SK-N-DZ (cell line): ENCODE data around the gene PADI1.
"Not testable (repeated sequence)": the region's sequence is repeated elsewhere in the genome, so short reads cannot be mapped to it uniquely, and the experiment has no call there.

ENCODE experiments used
- DNase-seq: peaks from one replicate; pipeline ENCODE4 v3.0.0-alpha.2; 2015; ENCODE audit warnings: low spot score

The PADI1 gene

DNA sequence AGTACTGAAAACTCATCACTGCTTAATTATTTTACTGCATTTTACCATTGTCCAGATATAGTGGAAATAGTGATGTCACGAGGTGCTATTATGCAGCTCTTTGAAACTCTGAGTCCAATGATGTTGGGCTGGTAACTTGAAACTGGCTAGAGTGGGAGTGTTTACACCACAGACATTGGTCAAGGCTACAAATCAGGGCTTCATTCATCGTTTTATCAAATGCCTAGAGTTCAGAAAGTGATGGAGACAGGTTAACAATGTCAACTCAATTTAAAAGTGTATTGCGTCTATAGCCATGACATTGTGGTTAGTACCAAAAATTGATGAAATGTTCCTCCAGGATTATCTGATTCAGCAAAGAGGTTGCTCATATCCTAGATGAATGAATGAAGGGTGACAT lies 12.7 kb downstream of the PADI1 start:
- no peak for DNase-seq

DNA sequence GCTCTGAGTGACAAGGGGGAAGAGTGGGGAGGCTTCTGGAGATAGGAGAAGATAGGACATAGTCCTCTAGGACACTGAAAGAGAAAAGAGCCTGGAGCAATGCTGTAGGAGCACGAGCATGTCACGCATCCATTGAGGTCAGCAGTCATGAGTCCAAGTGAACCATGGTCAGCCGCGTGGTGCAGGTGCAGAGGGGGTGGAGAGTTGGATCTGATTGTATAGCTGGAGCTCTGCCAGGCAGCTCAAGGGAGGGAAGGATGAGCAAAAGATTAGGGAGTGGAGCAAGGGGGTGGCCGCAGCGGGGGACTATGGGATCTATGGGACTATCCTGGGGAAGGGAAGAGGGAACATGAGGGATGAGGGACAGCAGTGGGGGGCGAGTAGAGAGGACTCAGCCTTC lies 14.0 kb downstream of the PADI1 start:
- DNase-seq, result no peak

DNA sequence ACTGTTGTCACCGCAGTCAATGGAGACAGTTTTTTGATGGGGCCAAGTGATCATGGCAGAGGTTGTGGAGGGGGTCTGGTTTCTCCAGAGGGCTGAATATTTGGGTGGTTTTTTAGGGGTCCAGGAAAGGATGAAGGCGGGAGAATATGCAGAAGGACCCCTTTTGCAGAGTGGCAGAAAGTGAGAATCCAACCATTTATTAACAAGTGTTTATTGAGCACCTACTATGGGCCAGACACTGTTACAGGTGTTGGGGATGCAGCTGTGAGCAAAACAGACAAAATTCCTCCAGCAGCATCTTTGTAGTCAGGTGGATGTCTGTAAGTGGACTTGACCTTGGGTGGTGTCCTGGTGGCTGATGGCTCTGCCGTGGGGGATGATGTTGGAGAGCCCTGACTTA lies 15.4 kb downstream of the PADI1 start:
- DNase-seq, result no peak

DNA sequence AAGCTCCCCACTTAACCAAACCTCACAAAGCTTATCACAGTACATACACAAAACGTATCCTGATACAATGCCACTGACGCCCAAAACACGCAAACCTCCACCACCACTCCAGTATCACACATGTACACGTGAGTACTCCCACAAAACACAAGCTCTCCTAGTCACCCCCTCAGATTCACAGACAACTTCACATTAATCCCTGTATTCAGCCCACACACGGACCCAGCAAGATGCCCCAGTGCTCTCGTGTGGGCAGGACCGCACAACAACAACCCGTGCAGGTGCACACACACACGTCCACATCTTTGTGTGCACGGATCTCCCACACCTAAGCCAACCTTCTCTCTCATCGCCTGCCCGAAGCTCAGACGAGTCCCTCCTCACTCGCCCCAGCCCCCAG lies 17.6 kb downstream of the PADI1 start:
- DNase-seq, result no peak

DNA sequence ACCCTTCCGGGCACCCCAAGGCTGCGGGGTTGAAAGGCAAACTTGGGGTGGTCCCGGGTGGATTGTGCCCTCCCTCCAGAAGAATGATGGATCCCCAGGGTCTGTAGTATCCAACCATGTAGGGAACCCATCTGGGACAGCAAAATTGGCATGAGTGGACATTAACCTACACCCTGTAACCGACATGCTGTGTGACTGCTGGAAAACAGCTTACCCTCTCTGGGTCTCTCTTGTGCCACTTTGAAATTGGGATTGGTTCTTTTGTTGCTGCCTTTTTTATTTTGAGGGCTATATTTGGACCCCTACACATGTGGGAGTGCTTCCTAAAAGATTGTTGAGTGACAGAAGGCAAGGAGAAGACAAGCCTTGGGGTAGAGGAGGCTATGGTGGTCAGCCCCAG lies 19.5 kb downstream of the PADI1 start:
- DNase-seq, result no peak

DNA sequence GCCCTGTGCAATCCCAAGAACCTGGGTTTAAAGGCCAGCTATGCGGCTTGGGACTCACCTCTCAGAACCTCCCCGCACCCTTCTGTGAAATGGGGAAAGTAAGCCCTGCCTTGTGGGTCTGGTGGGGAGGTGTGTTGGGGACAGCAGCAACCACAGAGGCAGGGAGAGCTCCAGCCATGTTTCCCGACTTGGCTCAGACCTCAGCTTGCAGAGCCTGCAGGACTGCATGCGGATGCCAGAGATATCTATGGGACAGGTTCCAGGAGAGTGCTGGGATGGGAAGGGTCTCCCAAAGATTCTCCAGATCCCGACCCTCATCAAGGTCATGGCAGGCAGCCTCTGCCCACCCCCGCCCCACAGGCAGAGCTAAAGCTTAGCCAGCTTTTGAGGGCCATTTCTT lies 20.2 kb downstream of the PADI1 start:
- DNase-seq, result no peak

DNA sequence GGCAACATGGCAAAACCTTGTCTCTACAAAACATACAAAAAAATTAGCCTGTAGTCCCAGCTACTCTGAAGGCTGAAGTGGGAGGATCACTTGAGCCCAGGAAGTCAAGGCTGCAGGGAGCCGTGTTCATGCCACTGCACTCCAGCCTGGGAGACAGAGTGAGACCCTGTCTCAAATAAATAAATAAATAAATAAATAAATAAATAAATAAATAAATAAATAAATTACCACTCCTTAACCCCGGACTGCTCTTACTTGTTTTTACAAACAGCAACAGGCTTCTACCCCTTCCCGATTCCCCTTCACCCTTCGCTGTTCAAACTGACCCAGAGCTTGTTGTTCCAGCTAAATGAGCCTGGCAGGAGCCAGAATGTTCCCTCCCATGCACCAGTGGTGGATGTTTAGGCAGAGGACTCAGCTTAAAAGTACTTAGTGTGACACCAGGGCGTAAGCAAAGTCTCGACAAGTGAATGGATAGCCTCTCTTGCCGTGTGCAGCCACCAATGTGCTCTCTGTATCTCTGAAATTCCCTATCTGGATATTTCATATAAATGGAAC lies 22.5 kb downstream of the PADI1 start:
- DNase-seq, result no peak

DNA sequence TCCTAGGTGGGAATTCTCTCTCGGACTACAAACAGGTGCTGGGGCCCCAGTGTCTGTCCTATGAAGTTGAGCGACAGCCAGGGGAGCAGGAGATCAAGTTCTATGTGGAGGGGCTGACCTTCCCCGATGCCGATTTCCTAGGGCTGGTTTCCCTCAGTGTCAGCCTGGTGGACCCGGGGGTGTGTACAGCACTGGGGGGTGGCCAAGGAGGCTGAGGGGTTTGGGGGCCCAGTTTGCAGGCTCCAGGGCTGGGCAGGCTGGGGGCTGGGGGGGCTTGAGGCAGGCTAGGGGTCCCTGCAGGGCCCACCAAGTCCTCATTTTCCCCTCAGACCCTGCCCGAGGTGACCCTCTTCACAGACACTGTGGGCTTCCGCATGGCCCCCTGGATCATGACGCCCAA lies 23.7 kb downstream of the PADI1 start:
- no peak for DNase-seq

DNA sequence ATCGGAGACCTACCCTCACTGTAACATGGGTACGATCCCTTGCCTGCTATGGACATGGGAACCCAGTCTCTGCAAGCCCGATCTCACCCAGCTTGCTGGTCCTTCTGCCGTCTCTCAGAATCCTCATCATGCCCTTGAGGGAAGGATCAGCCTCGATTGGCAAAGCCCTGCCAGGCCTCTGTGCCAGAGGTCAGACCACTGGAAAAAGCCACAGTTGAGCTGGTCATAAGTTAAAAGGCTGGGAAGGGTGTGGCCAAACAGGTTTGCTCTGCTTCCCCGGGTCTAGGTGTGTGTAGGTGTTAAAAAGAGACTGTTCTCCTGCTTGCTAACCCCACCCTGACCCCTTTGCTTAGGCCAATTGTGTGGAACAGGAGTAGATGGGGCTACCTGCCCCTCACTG lies 24.5 kb downstream of the PADI1 start:
- no peak for DNase-seq

DNA sequence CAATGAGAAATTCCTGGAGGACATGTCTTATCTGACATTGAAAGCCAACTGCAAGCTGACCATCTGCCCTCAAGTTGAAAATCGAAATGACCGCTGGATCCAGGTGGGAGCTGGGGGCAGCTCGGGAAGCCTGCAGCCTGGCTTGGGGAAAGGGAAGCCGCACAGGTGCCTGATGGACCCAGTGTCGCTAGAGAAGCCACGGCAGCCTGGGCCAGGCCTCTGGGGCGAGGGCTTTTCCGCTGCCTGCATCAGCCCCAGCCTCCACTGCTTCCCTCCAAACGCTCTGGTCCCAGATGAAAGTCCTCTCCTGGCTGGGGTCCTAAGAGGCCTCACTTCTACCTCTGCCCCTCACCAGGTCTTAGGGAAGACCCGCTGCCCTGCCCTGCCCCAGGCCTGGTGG lies 25.2 kb downstream of the PADI1 start:
- no peak for DNase-seq

DNA sequence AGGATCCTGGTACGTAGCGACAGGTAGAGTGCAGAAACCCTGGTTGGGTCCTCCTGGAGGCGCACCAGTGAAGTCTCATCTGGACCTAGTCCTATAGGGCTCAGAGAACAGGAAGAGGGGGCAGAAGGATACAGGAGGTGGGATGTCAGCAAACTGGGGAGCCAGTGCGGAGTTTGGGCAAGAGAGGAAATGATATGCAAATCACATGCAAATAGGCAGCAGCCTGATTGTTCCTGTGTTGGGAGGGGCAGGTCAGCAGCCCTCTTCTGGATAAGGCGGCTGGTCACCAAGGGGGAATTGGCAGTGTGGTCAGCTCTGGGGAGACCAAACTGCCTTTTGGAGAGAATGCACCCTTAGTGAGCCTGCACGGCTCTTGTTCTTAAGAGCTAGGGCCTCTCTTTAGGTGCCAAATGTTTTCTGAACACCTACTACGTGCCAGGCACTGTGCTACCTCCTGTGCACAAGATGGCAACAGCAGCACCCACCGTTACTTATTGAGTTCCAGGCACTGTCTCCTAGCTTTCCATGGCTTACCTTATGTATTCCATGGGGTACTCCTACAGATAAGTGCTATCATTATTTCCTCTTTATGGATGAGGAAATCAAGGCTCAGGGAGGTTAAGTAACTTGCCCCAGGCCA lies 25.9 kb downstream of the PADI1 start:
- no peak for DNase-seq

DNA sequence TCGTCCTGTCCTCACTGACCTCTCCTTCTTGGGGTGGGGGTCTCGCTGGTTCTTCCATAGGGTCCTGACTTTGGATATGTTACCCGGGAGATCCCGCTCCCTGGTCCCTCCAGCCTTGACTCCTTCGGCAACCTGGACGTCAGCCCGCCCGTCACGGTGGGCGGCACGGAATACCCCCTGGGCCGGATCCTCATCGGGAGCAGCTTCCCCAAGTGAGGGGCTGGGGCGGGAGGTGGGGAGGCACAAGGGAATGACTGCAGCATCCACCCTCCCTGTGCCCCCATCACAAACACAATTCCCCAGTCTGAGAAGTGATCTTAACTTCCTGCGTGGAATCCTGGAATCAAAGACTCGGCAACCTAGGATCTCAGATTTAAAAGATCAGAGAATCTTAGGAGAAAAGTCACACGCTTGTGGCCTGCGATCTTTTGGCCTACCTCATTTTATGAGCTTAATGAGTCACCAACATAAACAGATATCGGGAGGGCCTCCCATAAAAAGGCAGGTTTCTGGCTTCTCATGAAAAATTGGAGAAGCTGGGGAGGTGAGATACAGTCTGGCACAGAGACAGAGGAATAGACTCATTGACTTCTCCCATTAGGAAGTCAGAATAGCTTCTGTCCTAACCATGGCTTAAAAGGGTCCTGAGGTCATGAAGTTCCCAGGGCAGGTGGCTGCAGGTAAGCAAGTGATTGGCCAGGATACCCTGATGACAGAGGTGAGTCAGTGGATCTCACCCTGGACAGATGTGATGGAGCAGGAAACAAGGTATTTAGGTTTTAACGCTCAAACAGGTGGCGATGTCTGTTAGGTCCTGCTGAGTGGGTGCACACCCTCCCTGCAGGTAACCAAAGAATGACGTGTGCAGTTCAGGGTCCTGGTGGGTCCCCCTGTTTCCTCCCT lies 28.1 kb downstream of the PADI1 start:
- no peak for DNase-seq

DNA sequence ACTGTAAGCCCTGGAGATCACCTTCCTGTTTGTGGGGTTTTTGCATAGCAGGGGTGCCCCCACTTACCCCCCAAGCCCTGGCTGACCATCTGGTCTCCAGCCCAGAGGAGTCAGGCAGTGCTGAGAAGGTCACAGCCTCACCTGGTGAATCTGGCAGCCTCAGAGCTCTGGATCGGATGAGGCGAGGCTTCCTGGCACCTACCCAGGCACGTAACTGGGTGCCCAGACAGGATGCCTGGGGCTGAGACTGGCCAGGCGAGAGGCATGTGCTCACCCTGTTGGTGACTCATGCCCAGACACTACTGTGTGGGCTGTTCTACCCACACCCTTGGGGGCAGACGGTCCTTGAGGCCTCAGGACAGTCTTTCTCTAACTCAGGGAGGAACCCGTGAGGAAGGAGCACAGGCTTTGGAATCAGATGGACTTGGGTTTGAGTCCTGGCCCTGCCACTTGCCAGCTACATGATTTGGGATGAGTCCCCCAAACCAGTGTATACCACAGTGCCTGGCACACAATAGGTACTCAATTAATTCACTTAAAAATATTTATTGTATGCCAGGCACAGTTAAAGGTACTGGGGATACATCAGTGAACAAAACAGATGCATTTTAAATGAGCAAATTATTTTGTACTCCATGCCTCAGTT lies 28.9 kb downstream of the PADI1 start:
- no peak for DNase-seq

DNA sequence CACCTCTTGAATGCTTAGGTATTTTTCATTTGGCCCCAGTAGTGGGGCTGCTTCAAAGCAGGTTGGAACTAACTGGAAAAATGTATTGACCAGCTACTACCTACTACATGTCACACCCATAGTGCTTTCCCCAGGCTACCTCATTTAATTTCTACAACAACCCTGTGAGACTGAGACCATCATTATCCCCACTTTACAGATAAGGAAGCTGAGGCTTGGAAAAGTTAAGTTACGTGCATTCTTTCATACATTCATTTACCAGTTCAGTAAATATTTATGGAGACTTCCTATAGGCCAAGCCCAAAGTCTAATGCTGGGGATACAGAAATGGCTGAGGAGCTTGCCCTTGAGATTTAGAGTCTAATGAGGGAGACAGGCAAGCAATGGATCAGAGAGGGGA lies 29.5 kb downstream of the PADI1 start:
- no peak for DNase-seq

DNA sequence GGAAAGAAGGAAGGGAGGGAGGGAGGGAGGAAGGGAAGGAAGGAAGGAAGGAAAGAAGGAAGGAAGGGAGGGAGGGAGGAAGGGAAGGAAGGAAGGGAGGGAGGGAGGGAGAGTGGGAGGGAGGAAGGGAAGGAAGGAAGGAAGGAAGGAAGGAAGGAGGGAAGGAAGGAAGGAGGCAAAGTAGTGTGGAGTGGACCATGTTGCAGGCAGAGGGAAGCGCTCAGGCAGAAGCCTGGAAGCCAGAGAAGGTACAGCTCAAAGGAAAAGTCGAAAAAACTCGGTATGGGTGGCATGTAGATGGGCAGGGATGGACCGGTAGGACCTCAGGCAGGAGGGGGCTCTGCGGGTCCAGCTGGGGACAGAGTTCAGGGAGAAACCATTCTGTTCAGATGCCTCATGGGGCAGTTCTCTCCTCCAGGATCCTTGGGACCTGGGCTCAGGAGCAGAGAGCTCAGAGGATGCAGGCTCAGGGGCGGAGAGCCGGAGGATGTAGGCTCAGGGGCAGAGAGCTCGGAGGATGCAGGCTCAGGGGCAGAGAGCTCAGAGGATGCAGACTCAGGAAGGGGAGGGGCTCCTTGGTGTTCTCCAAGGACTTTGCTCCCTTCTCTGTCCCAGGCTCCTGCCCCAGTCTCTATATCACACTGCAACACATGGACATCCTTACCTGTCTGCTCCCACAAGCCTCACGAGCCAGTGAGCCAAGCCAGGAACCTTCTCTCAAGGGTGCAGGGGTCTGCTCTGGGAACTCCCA lies 30.4 kb downstream of the PADI1 start:
- DNase-seq, result no peak

DNA sequence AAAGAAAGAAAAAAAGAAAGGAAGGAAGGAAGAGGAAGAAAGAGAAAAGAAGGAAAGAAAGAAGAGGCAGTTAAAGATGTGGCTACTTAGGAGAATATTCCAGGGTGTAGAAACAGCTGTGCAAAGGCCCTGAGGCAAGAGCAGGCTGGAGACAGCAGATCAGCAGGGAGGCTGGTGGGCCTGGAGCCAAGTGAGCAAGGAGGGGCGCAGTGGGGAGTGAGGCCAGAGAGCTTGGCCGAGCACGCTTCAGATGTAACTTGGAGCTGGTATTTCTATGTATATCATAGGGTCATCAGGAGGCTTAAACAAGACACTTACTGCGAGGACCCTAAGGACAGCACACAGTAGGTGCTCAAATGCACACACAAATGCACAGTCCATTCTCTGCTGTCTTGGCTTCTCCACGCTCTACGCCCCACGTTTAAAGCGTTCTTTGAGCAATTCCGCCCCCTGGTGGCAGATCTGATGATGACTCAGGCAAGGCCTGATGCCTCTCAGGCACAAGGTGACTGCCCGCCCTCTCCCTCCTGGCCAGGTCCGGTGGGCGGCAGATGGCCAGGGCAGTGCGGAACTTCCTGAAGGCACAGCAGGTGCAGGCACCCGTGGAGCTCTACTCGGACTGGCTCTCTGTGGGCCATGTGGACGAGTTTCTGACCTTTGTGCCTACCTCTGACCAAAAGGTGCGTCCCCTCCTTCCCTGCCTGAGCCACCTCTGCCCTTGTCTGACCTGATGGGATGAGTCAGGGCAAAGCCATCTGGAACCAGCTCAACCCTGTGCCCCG lies 32.0 kb downstream of the PADI1 start:
- DNase-seq, result peak; percentile 65

DNA sequence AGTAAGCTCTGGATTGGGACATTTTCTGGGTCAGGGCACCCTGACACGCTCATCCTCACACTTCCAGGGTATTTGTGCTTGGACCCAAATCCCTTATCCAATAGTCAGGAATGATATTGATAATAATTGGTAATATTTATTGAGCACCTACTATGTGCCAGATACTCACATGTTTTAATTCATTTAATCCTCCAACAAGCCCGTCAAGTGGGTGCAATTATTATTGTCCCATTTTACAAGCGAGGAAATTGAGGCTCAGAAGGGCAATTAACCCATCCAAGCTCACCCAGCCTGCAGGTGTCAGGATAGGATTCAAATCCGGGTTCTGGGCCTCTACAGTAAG lies 32.6 kb downstream of the PADI1 start:
- no peak for DNase-seq

DNA sequence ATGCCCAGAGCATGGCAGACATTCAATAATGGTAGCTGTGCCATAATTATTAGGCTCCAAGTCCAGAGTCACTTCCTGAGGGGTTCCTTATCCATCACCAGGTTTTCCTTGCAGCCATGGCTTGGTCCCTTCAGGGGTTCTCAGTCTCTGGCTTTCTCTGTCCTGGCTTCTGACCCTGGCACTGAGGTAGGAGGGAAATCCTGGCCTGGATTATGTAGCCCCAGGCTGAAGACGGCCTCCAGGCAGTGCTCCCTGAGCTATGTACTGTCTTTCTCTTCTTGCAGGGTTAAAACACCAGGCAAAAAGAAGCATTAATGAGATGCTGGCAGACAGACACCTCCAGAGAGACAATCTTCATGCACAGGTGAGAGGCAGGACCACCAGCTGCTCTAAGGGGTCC lies 34.5 kb downstream of the PADI1 start:
- DNase-seq, result peak; percentile 65

DNA sequence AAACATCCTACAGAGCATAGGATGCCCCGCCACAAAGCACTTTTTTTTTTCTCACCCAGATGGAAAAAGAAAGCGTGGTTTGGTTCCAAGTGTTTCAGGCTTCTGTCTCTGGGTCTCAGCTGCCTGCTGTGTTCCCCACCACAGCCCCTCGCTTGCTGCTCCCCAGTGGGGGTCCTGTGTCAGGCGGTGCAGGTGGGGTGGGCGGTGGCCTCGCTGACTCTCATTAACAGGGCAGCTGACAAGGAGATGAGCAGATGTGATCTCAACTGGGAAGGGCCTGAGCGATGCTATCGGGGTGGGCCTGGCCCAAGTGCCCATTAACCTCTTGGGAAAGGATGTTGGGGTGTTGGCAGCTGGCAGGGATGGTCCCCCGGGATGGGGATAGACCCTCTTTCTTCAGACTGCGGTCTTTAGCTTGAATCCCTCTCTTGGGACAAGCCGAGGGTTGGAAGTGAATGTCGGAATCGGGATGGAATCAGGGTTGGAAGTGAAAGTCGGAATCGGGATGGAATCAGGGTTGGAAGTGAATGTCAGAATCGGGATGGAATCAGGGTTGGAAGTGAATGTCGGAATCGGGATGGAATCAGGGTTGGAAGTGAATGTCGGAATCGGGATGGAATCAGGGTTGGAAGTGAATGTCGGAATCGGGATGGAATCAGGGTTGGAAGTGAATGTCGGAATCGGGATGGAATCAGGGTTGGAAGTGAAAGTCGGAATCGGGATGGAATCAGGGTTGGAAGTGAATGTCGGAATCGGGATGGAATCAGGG lies 36.3 kb downstream of the PADI1 start:
- not testable (repeated sequence) for DNase-seq

DNA sequence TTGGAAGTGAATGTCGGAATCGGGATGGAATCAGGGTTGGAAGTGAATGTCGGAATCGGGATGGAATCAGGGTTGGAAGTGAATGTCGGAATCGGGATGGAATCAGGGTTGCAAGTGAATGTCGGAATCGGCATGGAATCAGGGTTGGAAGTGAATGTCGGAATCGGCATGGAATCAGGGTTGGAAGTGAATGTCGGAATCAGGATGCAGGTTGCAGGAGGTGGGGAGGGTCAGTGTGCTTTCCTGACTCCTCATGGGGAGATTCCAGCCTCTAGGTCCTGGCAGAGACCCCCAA lies 36.8 kb downstream of the PADI1 start:
- not testable (repeated sequence) for DNase-seq
